SK-N-MC (cell line): ENCODE measurements around the gene SLC39A13.

Experiments
- EZH2 ChIP-seq: fragments of 200-600 bp; sonication (generic); IDR thresholded peaks from one replicate; pipeline ENCODE4 v1.6.1; 2017; ENCODE audit warnings: antibody characterized with exemption
- POLR2AphosphoS5 ChIP-seq: IDR thresholded peaks from 2 replicates; pipeline ENCODE4 v1.6.1; 2012; ENCODE audit warnings: mild to moderate bottlenecking, low read depth, low read length, borderline replicate concordance

- TF ChIP-seq EZH2 (no peak), POLR2AphosphoS5 (no peak)
Measured at GRCh38 chr11:47441421-47441820, 33.0 kb downstream of the SLC39A13 start.
